ENCODE data around the gene ADCYAP1R1. TPM values are rescaled to one million over a fixed set of nuclear protein-coding genes. Genes with fewer than 3 reads are reported as not detected.

Gene ADCYAP1R1
- total RNA-seq, 1 donor from 2014 or later, result 0.39 TPM

DNA sequence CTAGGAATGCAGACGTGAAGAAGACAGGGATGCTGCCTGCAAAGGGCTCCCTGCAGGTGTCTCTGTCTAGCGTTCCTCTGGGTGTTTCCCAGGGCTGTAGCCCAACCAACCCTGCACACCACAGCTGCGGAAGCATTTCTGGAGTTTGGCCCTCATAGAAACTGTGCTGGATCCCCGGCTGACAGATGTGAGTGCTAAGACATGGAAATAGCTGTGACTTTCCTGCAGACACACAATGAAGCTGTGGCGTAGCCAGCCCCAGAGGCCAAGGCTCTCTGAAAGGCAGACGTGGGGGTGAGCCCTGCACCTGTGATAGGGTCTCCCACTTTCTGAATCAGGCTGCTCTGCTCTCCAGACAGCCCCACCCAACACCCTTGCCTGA lies 44.8 kb downstream of the ADCYAP1R1 start:
- H3K27me3 Mint-ChIP-seq (ENCODE audit: insufficient read depth, low read depth), result peaks cover 10% of the 10 kb centered on the region
- no peaks in the 10 kb centered on the region for H4K20me1 ChIP-seq (ENCODE audit: low read depth)
- DNase-seq (ENCODE audit: low spot score), result no peak
- peaks cover 16% of the 10 kb centered on the region for H3K36me3 Mint-ChIP-seq
- H3K27ac ChIP-seq, result no peak overlapping the region
- H2AFZ ChIP-seq (replicated peaks), result no peak overlapping the region
- no peak overlapping the region for H3K27ac Mint-ChIP-seq
- H3K9ac ChIP-seq, result no peak overlapping the region
- peaks cover 15% of the 10 kb centered on the region for H3K4me1 Mint-ChIP-seq
- H3K4me3 Mint-ChIP-seq, result no peak overlapping the region
- TF ChIP-seq, protein P1, sequence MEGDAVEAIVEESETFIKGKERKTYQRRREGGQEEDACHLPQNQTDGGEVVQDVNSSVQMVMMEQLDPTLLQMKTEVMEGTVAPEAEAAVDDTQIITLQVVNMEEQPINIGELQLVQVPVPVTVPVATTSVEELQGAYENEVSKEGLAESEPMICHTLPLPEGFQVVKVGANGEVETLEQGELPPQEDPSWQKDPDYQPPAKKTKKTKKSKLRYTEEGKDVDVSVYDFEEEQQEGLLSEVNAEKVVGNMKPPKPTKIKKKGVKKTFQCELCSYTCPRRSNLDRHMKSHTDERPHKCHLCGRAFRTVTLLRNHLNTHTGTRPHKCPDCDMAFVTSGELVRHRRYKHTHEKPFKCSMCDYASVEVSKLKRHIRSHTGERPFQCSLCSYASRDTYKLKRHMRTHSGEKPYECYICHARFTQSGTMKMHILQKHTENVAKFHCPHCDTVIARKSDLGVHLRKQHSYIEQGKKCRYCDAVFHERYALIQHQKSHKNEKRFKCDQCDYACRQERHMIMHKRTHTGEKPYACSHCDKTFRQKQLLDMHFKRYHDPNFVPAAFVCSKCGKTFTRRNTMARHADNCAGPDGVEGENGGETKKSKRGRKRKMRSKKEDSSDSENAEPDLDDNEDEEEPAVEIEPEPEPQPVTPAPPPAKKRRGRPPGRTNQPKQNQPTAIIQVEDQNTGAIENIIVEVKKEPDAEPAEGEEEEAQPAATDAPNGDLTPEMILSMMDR (IDR thresholded peaks at IDR 0.05), result no peak
- no peak for TF ChIP-seq EZH2phosphoT487 (IDR thresholded peaks at IDR 0.05)
- TF ChIP-seq EZH2 (IDR thresholded peaks at IDR 0.05), result no peak
- H3K36me3 ChIP-seq, result no peaks in the 10 kb centered on the region
- H3F3A ChIP-seq (ENCODE audit: low read depth), result peaks cover 3% of the 10 kb centered on the region
- peaks cover 6% of the 10 kb centered on the region for H3K4me1 ChIP-seq
- no peak overlapping the region for H3K4me3 ChIP-seq
- H3K27me3 ChIP-seq, result peaks cover 4% of the 10 kb centered on the region
- no peaks in the 10 kb centered on the region for H3K79me2 ChIP-seq (ENCODE audit: low read depth)
- H3K9me3 ChIP-seq (ENCODE audit: low read depth), result no peaks in the 10 kb centered on the region
- no peaks in the 10 kb centered on the region for H3K9me3 Mint-ChIP-seq
- H3K4me2 ChIP-seq, result no peak overlapping the region

GRCh38 chr7:31098642-31099360 lies 46.7 kb downstream of the ADCYAP1R1 start:
- Histone ChIP-seq H3K9ac (no peak overlapping the region), H4K20me1 (ENCODE audit: low read depth) (no peaks in the 10 kb centered on the region), H3K9me3 (ENCODE audit: low read depth) (no peaks in the 10 kb centered on the region), H3K4me1 (no peaks in the 10 kb centered on the region), H3K79me2 (ENCODE audit: low read depth) (no peaks in the 10 kb centered on the region), H2AFZ (replicated peaks) (no peak overlapping the region), H3K4me2 (no peak overlapping the region), H3K27me3 (peaks cover 4% of the 10 kb centered on the region), H3K4me3 (no peak overlapping the region), H3K36me3 (no peaks in the 10 kb centered on the region), H3K27ac (no peak overlapping the region), H3F3A (ENCODE audit: low read depth) (no peaks in the 10 kb centered on the region)
- no peak for DNase-seq (ENCODE audit: low spot score)
- no peak overlapping the region for H3K4me3 Mint-ChIP-seq
- H3K27ac Mint-ChIP-seq, result no peak overlapping the region
- H3K36me3 Mint-ChIP-seq, result peaks cover 8% of the 10 kb centered on the region
- no peak for TF ChIP-seq EZH2phosphoT487 (IDR thresholded peaks at IDR 0.05)
- TF ChIP-seq, protein P1 (IDR thresholded peaks at IDR 0.05), result no peak
- TF ChIP-seq EZH2 (IDR thresholded peaks at IDR 0.05), result no peak
- H3K27me3 Mint-ChIP-seq (ENCODE audit: insufficient read depth, low read depth), result peaks cover 13% of the 10 kb centered on the region
- H3K4me1 Mint-ChIP-seq, result peaks cover 6% of the 10 kb centered on the region
- H3K9me3 Mint-ChIP-seq, result no peaks in the 10 kb centered on the region

DNA sequence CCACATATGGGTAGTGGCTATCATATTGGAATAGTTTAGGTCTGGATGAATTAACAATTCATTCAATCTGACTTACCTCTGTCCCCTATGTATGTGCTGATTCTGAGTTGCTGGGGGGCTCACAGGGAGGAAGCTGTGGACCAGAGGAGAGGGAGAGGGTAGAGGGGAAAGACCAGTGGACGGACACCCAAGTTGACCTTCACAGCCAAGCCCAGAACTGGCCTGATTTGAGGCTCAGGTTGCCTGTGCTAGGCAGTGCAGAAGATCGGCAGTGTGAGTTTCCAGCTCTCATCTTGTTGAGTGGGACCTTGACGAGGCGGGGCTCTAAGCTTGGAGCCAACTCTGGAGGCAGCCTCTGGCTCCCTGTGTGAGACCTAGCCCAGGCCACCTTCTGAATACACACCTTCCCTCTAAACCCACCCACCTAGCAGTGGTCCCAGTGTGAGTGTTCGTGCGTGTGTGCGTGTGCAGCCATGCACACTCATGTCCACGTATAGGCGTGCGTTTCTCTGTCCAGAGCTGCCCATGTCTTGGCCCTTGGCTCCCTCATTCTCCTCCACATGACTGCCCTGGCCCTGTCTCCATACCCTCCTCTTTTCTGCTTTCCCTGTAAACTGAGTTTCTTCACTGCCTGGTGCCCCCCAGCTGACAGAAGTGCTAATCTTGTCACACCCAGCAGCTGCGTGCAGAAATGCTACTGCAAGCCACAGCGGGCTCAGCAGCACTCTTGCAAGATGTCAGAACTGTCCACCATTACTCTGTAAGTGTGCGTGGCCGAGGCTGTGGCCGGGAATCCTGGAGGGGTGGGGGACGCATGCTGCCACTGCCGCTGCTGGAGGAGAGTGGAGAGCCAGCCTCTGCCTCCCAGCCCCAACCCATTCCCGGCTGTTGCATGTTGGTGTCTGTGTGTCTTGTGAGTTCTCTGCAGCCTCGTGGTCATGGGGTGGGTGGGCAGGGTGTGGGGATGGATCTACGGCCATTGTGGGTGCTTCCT lies 47.6 kb downstream of the ADCYAP1R1 start:
- H3K4me2 ChIP-seq, result no peak overlapping the region
- H3F3A ChIP-seq (ENCODE audit: low read depth), result no peaks in the 10 kb centered on the region
- no peak overlapping the region for H3K4me3 Mint-ChIP-seq
- no peak overlapping the region for H3K9ac ChIP-seq
- H3K27me3 ChIP-seq, result peaks cover 4% of the 10 kb centered on the region
- TF ChIP-seq EZH2 (IDR thresholded peaks at IDR 0.05) (no peak), EZH2phosphoT487 (IDR thresholded peaks at IDR 0.05) (no peak)
- TF ChIP-seq, protein P1 (IDR thresholded peaks at IDR 0.05), result no peak
- peaks cover 6% of the 10 kb centered on the region for H3K4me1 Mint-ChIP-seq
- H3K4me3 ChIP-seq, result no peak overlapping the region
- no peaks in the 10 kb centered on the region for H3K9me3 ChIP-seq (ENCODE audit: low read depth)
- H3K9me3 Mint-ChIP-seq, result no peaks in the 10 kb centered on the region
- peaks cover 11% of the 10 kb centered on the region for H3K27me3 Mint-ChIP-seq (ENCODE audit: insufficient read depth, low read depth)
- H3K27ac ChIP-seq, result no peak overlapping the region
- no peaks in the 10 kb centered on the region for H4K20me1 ChIP-seq (ENCODE audit: low read depth)
- no peak overlapping the region for H3K27ac Mint-ChIP-seq
- H2AFZ ChIP-seq (replicated peaks), result no peak overlapping the region
- no peak for DNase-seq (ENCODE audit: low spot score)
- H3K79me2 ChIP-seq (ENCODE audit: low read depth), result no peaks in the 10 kb centered on the region
- peaks cover 11% of the 10 kb centered on the region for H3K36me3 Mint-ChIP-seq
- H3K4me1 ChIP-seq, result no peaks in the 10 kb centered on the region
- H3K36me3 ChIP-seq, result no peaks in the 10 kb centered on the region
